HG02973 (cell line): ENCODE measurements around the gene HNRNPR.
"Not testable (repeated sequence)": the region's sequence is repeated elsewhere in the genome, so short reads cannot be mapped to it uniquely, and the experiment has no call there.

ENCODE experiments used
- ATAC-seq: cut with Tn5 transposase; IDR thresholded peaks from one replicate; pipeline ENCODE4 v1.9.1; 2021; ENCODE audit warnings: moderate library complexity; ENCODE audit not compliant: unreplicated experiment

The HNRNPR gene

GRCh38 chr1:23344111-23344986 is at the start of gene HNRNPR:
HNRNPR (minus strand) TSS chr1:23344284; CDS start chr1:23341008, 3,276 bp downstream.
- peak; percentile 89 for ATAC-seq

- no peak for ATAC-seq
Measured at GRCh38 chr1:23393706-23394105, 49.6 kb upstream of the HNRNPR start.

GRCh38 chr1:23392125-23392855 is 48.2 kb upstream of the HNRNPR start:
- ATAC-seq: no peak

- ATAC-seq: no peak
Measured at GRCh38 chr1:23389837-23390321, 45.8 kb upstream of the HNRNPR start.

GRCh38 chr1:23387494-23387893 is 43.4 kb upstream of the HNRNPR start:
- no peak for ATAC-seq

- ATAC-seq: no peak
Measured at GRCh38 chr1:23385119-23385621, 41.1 kb upstream of the HNRNPR start.

- no peak for ATAC-seq
Measured at GRCh38 chr1:23384312-23385058, 40.4 kb upstream of the HNRNPR start.

- ATAC-seq: no peak
Measured at GRCh38 chr1:23383577-23384311, 39.7 kb upstream of the HNRNPR start.

GRCh38 chr1:23381233-23381885 is 37.3 kb upstream of the HNRNPR start:
- ATAC-seq: no peak

GRCh38 chr1:23380719-23381118 is 36.6 kb upstream of the HNRNPR start:
- no peak for ATAC-seq

GRCh38 chr1:23380236-23380635 is 36.2 kb upstream of the HNRNPR start:
- not testable (repeated sequence) for ATAC-seq

GRCh38 chr1:23376890-23377811 is 33.1 kb upstream of the HNRNPR start:
- no peak for ATAC-seq

- ATAC-seq: not testable (repeated sequence)
Measured at GRCh38 chr1:23374079-23374735, 30.1 kb upstream of the HNRNPR start.

GRCh38 chr1:23371987-23372880 is 28.1 kb upstream of the HNRNPR start:
- no peak for ATAC-seq

- no peak for ATAC-seq
Measured at GRCh38 chr1:23370709-23371584, 26.9 kb upstream of the HNRNPR start.

- ATAC-seq: no peak
Measured at GRCh38 chr1:23370330-23370708, 26.2 kb upstream of the HNRNPR start.
